ENCODE data around the gene CLCA4.
"Not testable (repeated sequence)": the region's sequence is repeated elsewhere in the genome, so short reads cannot be mapped to it uniquely, and the experiment has no call there.

The CLCA4 gene, protein sequence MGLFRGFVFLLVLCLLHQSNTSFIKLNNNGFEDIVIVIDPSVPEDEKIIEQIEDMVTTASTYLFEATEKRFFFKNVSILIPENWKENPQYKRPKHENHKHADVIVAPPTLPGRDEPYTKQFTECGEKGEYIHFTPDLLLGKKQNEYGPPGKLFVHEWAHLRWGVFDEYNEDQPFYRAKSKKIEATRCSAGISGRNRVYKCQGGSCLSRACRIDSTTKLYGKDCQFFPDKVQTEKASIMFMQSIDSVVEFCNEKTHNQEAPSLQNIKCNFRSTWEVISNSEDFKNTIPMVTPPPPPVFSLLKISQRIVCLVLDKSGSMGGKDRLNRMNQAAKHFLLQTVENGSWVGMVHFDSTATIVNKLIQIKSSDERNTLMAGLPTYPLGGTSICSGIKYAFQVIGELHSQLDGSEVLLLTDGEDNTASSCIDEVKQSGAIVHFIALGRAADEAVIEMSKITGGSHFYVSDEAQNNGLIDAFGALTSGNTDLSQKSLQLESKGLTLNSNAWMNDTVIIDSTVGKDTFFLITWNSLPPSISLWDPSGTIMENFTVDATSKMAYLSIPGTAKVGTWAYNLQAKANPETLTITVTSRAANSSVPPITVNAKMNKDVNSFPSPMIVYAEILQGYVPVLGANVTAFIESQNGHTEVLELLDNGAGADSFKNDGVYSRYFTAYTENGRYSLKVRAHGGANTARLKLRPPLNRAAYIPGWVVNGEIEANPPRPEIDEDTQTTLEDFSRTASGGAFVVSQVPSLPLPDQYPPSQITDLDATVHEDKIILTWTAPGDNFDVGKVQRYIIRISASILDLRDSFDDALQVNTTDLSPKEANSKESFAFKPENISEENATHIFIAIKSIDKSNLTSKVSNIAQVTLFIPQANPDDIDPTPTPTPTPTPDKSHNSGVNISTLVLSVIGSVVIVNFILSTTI

DNA sequence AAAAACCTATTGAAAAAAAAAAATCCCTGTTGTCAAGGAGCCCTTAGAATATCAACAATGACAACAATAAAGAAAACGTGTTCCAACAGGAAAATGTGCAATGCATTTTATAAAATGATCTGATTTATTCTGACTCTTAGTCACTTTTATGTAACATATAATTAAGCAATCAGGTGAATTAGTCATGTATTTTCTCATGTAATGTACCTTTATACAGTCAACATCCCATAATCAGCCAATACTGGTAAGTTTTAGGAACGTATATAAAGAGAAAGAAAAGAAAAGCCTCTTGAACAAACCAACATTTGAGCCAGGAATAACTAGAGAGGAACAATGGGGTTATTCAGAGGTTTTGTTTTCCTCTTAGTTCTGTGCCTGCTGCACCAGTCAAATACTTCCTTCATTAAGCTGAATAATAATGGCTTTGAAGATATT lies at the start of gene CLCA4:
TSS of gene CLCA4 (plus strand) at position 292 of the 435 bp plus-strand sequence. CDS start at position 334, 42 bp downstream.
- no peak for DNase-seq (ENCODE audit: low read depth)

DNA sequence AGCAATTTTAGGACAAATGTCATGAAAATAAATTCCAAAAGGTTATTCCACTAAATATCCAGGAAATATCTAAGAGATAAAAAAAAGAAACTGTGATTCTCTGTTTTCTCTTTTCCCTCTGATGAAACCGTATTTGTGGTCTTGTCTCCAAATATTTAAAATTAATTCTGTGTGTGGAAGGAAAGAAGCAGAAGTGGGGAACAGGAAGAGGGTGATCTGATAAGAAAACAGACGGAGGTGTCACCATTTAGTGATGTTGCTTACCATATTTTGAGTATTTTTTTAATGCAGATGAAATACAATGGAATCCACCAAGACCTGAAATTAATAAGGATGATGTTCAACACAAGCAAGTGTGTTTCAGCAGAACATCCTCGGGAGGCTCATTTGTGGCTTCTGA lies 48.6 kb upstream of the CLCA4 start:
- no peak for DNase-seq (ENCODE audit: low read depth)

GRCh38 chr1:86499987-86500593 lies 46.8 kb upstream of the CLCA4 start:
- DNase-seq (ENCODE audit: low read depth), result no peak

DNA sequence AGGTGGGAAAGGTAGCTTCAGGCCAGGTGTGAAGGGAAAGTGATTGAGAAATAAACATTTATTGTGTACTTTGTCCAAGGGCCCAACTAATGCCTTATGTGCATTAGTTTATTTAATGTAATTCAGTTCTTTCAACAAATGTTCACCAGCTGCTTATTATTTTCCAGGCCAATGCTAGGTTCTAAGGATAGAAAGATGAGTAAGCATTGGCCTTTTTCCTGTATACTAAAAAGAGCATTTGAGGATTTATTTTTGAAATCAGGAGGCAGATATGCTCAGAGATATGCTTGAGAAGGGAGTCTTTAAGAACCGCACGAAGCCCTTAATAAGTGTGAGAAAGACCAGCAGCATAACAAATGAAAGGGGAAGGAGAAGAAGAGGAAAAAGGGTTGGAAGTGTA lies 46.2 kb upstream of the CLCA4 start:
- DNase-seq (ENCODE audit: low read depth), result no peak

- not testable (repeated sequence) for DNase-seq (ENCODE audit: low read depth)
Observed at GRCh38 chr1:86502125-86502646, 44.7 kb upstream of the CLCA4 start.

GRCh38 chr1:86502721-86503405 lies 44.0 kb upstream of the CLCA4 start:
- DNase-seq (ENCODE audit: low read depth), result no peak

- no peak for DNase-seq (ENCODE audit: low read depth)
Observed at GRCh38 chr1:86503406-86504136, 43.3 kb upstream of the CLCA4 start.

GRCh38 chr1:86504137-86504479 lies 42.8 kb upstream of the CLCA4 start:
- no peak for DNase-seq (ENCODE audit: low read depth)

- no peak for DNase-seq (ENCODE audit: low read depth)
Observed at GRCh38 chr1:86504895-86505563, 41.8 kb upstream of the CLCA4 start.

- DNase-seq (ENCODE audit: low read depth), result no peak
Observed at GRCh38 chr1:86505564-86505902, 41.3 kb upstream of the CLCA4 start.

DNA sequence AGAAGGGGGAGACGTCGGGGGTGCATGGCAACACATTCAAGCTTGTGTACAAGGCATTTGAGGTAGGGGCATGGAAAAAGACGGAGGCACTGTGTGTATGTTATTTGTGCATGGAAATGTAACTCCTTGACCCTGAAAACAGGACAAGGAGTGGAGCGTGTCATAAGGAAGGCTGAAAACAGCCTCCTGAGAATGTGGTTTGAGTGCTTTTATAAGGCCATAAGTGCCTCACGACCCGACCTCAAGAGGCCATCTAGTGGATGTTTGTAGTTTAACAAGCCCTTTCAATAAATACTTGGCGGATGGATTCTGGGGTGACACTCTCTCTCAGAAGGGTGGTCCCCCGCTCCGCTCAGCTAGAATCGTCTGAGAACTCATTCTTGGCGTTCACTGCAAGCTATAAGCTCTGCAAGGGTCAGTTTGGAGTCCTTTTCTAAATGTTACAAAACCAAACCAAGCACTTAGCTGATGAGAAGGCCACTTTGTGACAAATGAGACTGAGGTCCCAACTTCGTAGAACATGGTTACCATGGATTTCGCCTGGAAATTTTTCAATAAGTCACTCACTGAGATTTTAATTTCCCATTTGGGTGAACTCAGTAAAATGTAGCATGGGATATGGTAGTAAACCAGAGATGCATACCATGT lies 38.8 kb upstream of the CLCA4 start:
- DNase-seq (ENCODE audit: low read depth), result no peak

- no peak for DNase-seq (ENCODE audit: low read depth)
Observed at GRCh38 chr1:86508583-86508969, 38.3 kb upstream of the CLCA4 start.

- DNase-seq (ENCODE audit: low read depth), result no peak
Observed at GRCh38 chr1:86515597-86515996, 31.3 kb upstream of the CLCA4 start.

- no peak for DNase-seq (ENCODE audit: low read depth)
Observed at GRCh38 chr1:86516335-86516734, 30.5 kb upstream of the CLCA4 start.

DNA sequence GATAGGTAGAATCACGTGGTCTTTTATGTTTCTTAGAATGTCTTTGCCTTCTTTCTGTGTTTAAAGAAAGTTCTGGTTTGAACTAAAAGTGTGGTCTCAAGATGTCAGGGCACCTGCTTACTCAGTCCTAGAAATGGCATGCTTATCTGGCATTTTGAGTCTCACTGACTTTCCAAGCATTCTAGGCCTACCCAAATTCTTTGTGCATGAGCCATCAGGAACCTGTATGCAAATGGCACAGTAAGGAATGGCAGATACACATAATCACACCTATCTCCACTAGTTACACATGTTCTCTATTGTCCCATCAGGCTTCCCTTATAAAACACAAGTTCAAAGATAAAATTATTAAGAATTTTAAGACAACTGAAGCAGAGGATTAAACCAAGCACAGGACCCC lies 29.5 kb upstream of the CLCA4 start:
- DNase-seq (ENCODE audit: low read depth), result no peak

GRCh38 chr1:86520789-86521521 lies 25.9 kb upstream of the CLCA4 start:
- no peak for DNase-seq (ENCODE audit: low read depth)

DNA sequence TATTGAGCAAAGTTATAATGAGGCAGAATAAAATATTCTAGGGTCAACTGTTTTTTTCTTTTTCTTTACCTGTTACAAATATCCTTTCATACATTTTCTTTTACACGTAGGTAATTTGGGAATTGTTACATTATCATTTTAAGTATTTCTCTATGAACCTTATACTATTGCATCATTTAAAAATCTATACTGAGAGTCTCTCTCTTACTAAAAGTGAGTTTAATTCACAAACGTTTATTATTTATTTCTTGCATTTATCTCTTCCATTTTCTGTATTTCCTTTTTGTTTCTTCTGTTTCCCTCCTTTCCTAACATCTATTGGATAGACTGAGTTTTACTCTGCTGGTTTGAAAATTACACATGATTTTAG lies 25.4 kb upstream of the CLCA4 start:
- no peak for DNase-seq (ENCODE audit: low read depth)

GRCh38 chr1:86522240-86522639 lies 24.6 kb upstream of the CLCA4 start:
- no peak for DNase-seq (ENCODE audit: low read depth)

- no peak for DNase-seq (ENCODE audit: low read depth)
Observed at GRCh38 chr1:86523670-86524354, 23.1 kb upstream of the CLCA4 start.
